GM10266 (cell line): ENCODE measurements around the gene CDKN1A.

Experiments
- DNase-seq: peaks from one replicate; pipeline ENCODE4 v3.0.0; 2012; ENCODE audit errors: extremely low spot score
- TF ChIP-seq, protein P1 (sequence below): IDR thresholded peaks from 2 replicates; pipeline ENCODE4 v1.5.1; 2012; ENCODE audit warnings: mild to moderate bottlenecking, low read depth; ENCODE audit not compliant: control insufficient read depth, insufficient read depth; ENCODE audit errors: missing control alignments

Gene CDKN1A

DNA sequence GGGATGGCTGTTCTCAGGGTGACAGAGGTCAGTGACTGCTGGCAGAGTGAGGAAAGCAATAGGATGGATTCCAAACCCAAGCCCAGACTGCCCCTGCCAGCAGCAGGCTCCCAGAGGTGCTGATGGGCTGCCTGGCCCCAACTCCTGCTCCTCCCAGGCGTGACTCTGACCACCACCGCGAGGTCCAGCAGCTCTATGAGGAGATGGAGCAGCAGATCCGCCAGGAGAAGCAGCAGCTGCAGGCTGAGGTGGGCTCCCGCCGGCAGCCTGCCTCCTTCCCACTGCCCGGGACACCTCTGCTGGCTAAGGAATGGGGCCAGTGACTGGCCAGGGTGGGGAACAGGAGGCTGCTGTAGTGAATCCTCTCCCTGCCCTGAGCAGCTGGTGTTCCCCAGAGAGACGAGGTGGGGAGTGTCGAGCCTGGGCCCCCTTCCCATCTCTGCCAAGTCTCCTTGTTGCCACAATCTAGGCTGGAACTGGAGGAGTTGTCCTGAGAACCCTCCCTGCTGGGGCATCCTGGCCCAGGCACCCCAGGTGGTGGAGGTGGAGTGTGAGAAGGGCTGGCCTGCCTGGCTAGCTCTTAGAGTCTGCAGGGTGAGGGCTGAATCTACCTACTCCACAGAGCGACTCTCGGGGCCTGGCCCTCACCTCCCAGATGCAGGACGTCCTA lies 39.5 kb downstream of the CDKN1A start:
- no peak for DNase-seq
- TF ChIP-seq, protein P1, sequence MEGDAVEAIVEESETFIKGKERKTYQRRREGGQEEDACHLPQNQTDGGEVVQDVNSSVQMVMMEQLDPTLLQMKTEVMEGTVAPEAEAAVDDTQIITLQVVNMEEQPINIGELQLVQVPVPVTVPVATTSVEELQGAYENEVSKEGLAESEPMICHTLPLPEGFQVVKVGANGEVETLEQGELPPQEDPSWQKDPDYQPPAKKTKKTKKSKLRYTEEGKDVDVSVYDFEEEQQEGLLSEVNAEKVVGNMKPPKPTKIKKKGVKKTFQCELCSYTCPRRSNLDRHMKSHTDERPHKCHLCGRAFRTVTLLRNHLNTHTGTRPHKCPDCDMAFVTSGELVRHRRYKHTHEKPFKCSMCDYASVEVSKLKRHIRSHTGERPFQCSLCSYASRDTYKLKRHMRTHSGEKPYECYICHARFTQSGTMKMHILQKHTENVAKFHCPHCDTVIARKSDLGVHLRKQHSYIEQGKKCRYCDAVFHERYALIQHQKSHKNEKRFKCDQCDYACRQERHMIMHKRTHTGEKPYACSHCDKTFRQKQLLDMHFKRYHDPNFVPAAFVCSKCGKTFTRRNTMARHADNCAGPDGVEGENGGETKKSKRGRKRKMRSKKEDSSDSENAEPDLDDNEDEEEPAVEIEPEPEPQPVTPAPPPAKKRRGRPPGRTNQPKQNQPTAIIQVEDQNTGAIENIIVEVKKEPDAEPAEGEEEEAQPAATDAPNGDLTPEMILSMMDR: no peak

DNA sequence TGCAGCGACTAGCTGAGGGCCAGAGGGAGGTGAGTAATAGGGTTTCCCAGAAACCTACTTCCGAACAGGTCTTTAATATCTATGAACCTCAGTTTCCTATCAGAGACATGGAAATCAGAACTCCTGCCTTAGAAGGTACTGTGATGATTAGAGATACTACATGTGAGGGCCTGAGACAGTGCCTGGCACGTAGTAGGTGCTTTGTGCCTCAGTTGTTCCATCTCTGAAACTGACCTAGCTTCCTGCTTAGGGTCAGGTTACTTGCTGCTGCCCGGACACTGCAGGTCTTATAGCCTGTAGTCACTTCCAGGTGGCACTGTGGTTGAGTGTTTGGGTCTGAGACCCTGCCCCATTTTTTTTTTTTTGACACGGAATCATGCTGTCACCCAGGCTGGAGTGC lies 40.0 kb downstream of the CDKN1A start:
- TF ChIP-seq, protein P1: no peak
- no peak for DNase-seq

DNA sequence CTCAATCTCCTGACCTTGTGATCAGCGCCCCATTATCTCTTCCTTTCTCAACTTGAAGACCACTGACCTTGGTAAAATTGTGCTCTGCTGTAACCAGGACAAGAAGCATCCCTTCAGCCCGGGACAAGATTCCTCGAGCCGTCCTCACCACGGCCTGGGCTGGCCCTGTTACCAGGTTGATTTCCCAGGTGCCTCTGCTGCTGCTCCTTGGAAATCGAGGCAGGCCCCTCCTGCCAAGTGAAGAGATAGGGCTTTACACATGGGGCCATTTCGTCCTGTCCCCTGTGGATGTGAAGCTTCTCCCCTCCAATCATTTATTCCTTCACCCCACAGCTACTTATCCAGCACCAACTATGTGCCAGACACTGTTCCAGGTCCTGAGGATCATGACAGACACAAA lies 40.6 kb downstream of the CDKN1A start:
- DNase-seq: no peak
- TF ChIP-seq, protein P1: no peak

DNA sequence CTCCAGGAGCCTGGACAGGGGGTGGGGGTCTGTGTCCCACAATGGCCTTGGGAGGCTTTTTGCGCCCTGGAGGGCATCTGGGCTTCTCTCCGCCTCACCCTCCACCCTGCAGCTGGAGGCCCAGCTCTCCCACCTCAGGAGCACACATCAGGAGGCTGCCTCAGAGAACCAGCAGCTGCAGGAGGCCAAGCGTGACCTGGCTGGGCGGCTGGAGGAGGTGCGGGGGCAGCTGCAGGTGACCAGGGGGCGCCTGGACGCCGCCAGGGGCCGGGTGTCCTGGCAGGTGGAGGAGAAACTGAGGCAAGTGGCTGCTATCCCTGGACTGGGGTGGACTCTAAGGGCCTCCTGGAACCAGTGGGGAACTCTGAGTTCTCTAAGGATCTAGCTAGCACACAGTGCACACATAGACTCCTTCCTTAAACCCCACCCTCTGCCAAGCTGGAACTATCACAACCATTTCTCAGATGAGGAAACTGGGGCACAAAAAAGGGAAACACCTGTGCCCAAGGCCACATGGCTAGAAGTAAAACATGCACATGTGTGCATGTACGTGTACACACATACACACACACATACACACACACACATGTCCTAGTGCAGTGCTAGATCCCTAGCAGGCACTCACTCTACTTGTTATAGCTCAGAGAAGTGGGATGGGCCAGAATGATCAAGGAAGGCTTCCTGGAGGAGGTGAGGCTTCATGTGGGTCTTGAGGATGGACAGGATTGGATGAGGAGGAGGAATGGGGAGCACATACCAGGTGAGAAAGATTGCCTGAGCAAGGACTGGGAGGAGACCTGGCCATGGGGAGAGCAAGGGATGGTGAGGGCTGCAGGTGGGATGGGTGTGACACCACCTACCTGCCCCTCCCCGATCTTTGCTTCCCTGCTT lies 42.0 kb downstream of the CDKN1A start:
- no peak for DNase-seq
- TF ChIP-seq, protein P1: no peak

DNA sequence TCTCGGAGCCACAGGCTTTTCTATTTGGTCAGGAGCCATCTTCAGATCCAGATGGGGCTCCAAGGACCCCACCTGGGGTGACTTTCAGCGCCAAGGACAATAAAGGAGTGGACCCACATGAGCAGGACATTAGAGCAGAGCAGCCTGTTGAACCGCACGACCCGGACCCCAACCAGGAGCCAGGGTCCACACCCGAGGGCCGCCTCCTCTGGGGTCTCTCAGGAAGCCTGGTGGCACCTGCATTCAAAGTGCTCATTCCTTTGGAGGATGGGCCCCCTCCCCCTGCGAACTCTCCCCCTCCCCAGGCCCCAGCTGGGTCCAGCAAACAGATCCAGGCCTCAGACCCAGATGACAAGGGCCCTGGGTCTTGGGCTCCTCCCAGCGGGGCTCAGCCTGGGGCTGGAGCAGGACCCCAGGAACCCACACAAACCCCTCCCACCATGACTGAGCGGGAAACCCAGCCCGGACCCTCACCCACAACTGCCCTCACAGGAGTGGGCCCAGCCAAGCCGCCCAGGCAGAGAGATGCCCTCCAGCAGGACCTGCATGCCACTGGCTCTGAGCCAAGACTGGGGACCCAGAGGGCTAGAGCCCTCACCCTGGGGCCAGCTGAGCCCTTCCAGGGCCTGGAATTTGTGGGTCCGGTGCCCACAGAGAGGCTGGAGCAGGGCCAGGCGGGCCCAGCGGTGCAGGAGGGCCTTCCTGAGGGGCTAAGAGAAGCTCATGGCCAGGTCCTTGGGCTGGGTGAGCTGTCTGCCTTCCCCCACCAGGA lies 43.0 kb downstream of the CDKN1A start:
- DNase-seq: no peak
- TF ChIP-seq, protein P1: no peak

DNA sequence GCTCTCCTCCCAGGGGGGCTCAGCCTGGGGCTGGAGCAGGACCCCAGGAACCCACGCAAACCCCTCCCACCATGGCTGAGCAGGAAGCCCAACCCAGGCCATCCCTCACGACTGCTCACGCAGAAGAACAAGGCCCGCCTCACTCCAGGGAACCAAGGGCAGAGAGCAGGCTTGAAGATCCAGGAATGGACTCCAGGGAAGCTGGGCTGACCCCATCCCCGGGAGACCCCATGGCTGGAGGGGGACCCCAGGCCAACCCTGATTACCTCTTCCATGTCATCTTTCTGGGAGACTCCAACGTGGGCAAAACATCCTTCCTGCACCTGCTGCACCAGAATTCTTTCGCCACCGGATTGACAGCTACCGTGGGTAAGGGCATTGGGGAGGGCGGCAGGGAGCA lies 43.9 kb downstream of the CDKN1A start:
- TF ChIP-seq, protein P1: no peak

More for the DNA sequence above, 43.9 kb downstream of the CDKN1A start:
- no peak for DNase-seq
